GM21619 (cell line): Measurements from ENCODE around the gene DTWD2.

ENCODE experiments used
- ATAC-seq: cut with Tn5 transposase; IDR thresholded peaks from one replicate; pipeline ENCODE4 v1.9.1; 2021; ENCODE audit not compliant: unreplicated experiment

Gene DTWD2

GRCh38 chr5:118789366-118789765, 199.0 kb downstream of the DTWD2 start:
- no peak for ATAC-seq

- ATAC-seq = no peak
These were observed 200.0 kb downstream of the DTWD2 start for GRCh38 chr5:118788351-118788750.
